Measurements from ENCODE around the gene TEAD1. TPM values are rescaled to one million over a fixed set of nuclear protein-coding genes. Genes with fewer than 3 reads are reported as not detected.

Gene TEAD1
- total and polyA plus RNA-seq, 7 experiments from 2014 or later: 0.02 to 0.22 (median 0.07) TPM; not detected in 4

DNA sequence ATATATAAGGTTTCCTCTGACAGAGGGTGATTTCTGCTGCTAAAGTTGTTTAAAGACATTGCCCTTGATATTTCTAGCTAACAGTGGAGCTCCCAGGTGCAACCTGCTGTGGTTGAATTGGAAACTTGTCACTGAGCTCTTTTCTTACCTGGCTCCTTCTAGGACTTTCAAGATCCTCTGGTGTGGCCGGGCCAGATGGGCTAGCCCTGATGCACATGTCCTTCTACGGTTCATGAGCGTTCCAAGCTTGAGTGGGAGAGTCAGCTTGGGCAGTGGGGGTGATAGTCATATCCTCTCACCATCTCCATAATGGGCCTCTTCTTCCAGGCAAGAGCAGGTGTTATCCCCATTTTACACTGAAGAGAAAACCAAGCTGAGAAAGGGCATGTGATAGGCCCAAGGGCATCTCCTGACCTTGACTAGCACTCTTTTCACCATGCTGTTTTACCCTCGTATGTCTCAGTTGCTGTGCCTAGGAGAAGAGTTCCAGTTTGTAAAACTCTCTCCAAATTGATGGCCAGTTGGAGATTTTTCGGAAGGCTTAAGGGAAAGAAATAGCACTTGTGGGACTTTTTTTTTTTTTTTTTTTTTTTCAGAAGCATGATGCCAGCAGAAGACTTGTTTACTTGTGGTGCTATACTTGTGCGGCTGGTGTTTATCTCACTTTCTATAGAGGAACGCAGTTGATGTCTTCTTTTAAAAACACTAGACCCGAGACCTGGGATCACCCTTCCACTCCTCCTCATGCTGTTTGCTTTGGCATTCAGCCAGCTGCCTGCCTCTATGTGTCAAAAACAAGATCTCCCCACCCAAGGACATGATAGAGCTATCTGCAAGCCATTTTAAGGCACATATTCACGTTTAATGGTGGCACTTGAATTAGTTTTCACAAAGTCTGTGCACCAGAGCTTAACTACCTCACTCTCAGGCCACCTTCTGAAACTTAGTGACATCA, 32.6 kb downstream of the TEAD1 start:
- Mint-ChIP-seq H3K4me3 (no peak overlapping the region), H3K36me3 (no peaks in the 10 kb centered on the region), H3K27ac (no peak overlapping the region), H3K4me1 (no peaks in the 10 kb centered on the region), H3K9me3 (peaks cover 0 to 3% (median 0%) of the 10 kb centered on the region in 11 donors), H3K27me3 (peaks cover 50 to 71% (median 65%) of the 10 kb centered on the region in 5 donors)
- ChIA-PET CTCF (no interaction called here), POLR2A (no interaction called here)
- H3K4me1 ChIP-seq (ENCODE audit: control insufficient read depth in 2 of 2, insufficient read depth in 2 of 2, low read length in 2 of 2): no peaks in the 10 kb centered on the region
- intact Hi-C loops (cut with micrococcal nuclease): no loop called here
- H3K36me3 ChIP-seq (ENCODE audit: control insufficient read depth in 2 of 3, insufficient read depth in 3 of 3, low read length in 3 of 3): no peaks in the 10 kb centered on the region
- ATAC-seq: no peak
- DNase-seq: no peak
- H3K27me3 ChIP-seq (ENCODE audit: control insufficient read depth in 2 of 2, insufficient read depth in 2 of 2, low read length in 2 of 2): no peaks in the 10 kb centered on the region
- H3K9me3 ChIP-seq (ENCODE audit: control insufficient read depth in 2 of 3, low read length in 3 of 3): no peaks in the 10 kb centered on the region
- no peak overlapping the region for H3K27ac ChIP-seq (ENCODE audit: low read depth, low read length)
- H3K4me3 ChIP-seq (ENCODE audit: low read length): no peak overlapping the region

DNA sequence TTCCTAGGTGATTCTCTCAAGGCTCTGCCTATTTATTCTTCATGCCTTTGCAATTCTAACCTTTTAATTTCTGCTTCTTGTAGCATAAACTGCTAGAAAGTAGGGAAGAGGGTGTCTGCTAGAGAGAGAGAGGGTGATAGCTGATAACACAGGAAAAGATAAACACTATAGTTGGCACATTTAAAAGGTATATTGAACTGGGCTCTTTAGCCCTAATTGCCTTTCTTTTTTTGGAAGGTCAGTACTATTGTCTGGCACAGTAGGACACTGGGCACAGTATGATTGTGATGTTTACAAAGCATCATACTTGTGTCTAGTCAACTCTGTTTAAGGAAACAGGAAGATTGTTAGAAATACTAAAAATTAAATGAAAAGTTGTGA, 33.3 kb downstream of the TEAD1 start:
- Mint-ChIP-seq H3K27ac (no peak overlapping the region), H3K36me3 (no peaks in the 10 kb centered on the region), H3K27me3 (peaks cover 50 to 71% (median 62%) of the 10 kb centered on the region in 5 donors), H3K9me3 (peaks cover 0 to 3% (median 0%) of the 10 kb centered on the region in 11 donors), H3K4me3 (no peak overlapping the region), H3K4me1 (no peaks in the 10 kb centered on the region)
- no peak for ATAC-seq
- DNase-seq: no peak
- intact Hi-C loops (cut with micrococcal nuclease): no loop called here
- no peaks in the 10 kb centered on the region for H3K36me3 ChIP-seq (ENCODE audit: control insufficient read depth in 2 of 3, insufficient read depth in 3 of 3, low read length in 3 of 3)
- H3K4me1 ChIP-seq (ENCODE audit: control insufficient read depth in 2 of 2, insufficient read depth in 2 of 2, low read length in 2 of 2): no peaks in the 10 kb centered on the region
- H3K9me3 ChIP-seq (ENCODE audit: control insufficient read depth in 2 of 3, low read length in 3 of 3): no peaks in the 10 kb centered on the region
- H3K4me3 ChIP-seq (ENCODE audit: low read length): no peak overlapping the region
- no peak overlapping the region for H3K27ac ChIP-seq (ENCODE audit: low read depth, low read length)
- H3K27me3 ChIP-seq (ENCODE audit: control insufficient read depth in 2 of 2, insufficient read depth in 2 of 2, low read length in 2 of 2): no peaks in the 10 kb centered on the region
- ChIA-PET CTCF (no interaction called here), POLR2A (no interaction called here)

DNA sequence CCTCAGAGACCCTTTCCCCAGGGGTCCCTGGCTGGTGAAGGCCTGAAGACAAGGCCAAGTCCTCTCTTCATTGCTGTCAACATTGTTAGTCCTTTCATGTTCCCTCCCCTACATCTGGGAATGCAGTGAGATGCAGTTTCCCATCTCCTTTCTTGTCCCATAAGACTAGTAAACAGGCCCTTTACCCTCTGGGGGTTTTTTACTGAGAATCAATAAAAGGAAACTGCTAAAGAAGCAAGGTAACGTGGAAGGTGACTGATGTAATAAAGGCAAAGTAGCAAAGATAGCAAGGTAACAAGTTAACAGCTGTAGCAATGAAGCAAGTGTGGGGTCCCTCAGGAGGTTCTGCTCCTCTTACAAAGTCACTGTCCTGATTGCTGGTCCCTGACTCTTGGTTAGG, 37.3 kb downstream of the TEAD1 start:
- peaks cover 51 to 75% (median 60%) of the 10 kb centered on the region in 5 donors for H3K27me3 Mint-ChIP-seq
- POLR2A ChIA-PET: no interaction called here

DNA sequence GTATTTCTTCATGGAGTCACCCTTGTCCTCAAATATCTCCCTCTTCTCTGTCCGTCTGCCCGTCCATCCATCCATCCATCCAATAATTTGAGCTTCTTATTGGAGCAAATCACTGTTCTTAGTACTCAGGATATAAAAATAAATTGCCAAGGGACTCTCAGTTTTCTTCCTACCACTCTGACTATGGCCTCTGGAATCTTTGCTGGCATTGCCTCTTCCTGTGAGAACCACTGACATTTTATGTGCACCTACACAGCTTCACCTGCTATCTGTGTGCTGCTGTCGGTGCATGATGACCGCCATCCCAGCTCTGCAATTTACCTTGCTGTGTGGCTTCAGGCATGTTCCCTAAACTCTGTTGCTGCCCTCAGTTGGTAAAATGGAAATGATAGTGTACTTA, 37.9 kb downstream of the TEAD1 start:
- Histone ChIP-seq H3K36me3 (ENCODE audit: control insufficient read depth in 2 of 3, insufficient read depth in 3 of 3, low read length in 3 of 3) (no peaks in the 10 kb centered on the region), H3K4me3 (ENCODE audit: low read length) (no peak overlapping the region), H3K9me3 (ENCODE audit: control insufficient read depth in 2 of 3, low read length in 3 of 3) (no peaks in the 10 kb centered on the region), H3K27ac (ENCODE audit: low read depth, low read length) (no peak overlapping the region), H3K27me3 (ENCODE audit: control insufficient read depth in 2 of 2, insufficient read depth in 2 of 2, low read length in 2 of 2) (no peaks in the 10 kb centered on the region), H3K4me1 (ENCODE audit: control insufficient read depth in 2 of 2, insufficient read depth in 2 of 2, low read length in 2 of 2) (no peaks in the 10 kb centered on the region)
- POLR2A ChIA-PET: no interaction called here
- ATAC-seq (no peak), DNase-seq (no peak)
- H3K4me1 Mint-ChIP-seq: peaks cover under 1 to 5% (median 3%) of the 10 kb centered on the region in 7 donors
- H3K36me3 Mint-ChIP-seq: no peaks in the 10 kb centered on the region
- peaks cover 0 to 2% (median 0%) of the 10 kb centered on the region in 11 donors for H3K9me3 Mint-ChIP-seq
- CTCF ChIA-PET: no interaction called here
- H3K27me3 Mint-ChIP-seq: peaks cover 53 to 79% (median 64%) of the 10 kb centered on the region in 5 donors
- H3K27ac Mint-ChIP-seq: no peak overlapping the region
- intact Hi-C loops (cut with micrococcal nuclease): no loop called here
- H3K4me3 Mint-ChIP-seq: no peak overlapping the region

More for the DNA sequence above, 37.3 kb downstream of the TEAD1 start:
- no peak overlapping the region for H3K4me3 Mint-ChIP-seq
- Histone ChIP-seq H3K4me3 (ENCODE audit: low read length) (no peak overlapping the region), H3K27me3 (ENCODE audit: control insufficient read depth in 2 of 2, insufficient read depth in 2 of 2, low read length in 2 of 2) (no peaks in the 10 kb centered on the region), H3K9me3 (ENCODE audit: control insufficient read depth in 2 of 3, low read length in 3 of 3) (no peaks in the 10 kb centered on the region), H3K4me1 (ENCODE audit: control insufficient read depth in 2 of 2, insufficient read depth in 2 of 2, low read length in 2 of 2) (no peaks in the 10 kb centered on the region), H3K36me3 (ENCODE audit: control insufficient read depth in 2 of 3, insufficient read depth in 3 of 3, low read length in 3 of 3) (no peaks in the 10 kb centered on the region), H3K27ac (ENCODE audit: low read depth, low read length) (no peak overlapping the region)
- DNase-seq (no peak), ATAC-seq (no peak)
- no peaks in the 10 kb centered on the region for H3K4me1 Mint-ChIP-seq
- CTCF ChIA-PET: no interaction called here
- H3K9me3 Mint-ChIP-seq: peaks cover 0 to 2% (median 0%) of the 10 kb centered on the region in 11 donors
- intact Hi-C loops (cut with micrococcal nuclease): no loop called here
- H3K27ac Mint-ChIP-seq: no peak overlapping the region
- H3K36me3 Mint-ChIP-seq: no peaks in the 10 kb centered on the region

DNA sequence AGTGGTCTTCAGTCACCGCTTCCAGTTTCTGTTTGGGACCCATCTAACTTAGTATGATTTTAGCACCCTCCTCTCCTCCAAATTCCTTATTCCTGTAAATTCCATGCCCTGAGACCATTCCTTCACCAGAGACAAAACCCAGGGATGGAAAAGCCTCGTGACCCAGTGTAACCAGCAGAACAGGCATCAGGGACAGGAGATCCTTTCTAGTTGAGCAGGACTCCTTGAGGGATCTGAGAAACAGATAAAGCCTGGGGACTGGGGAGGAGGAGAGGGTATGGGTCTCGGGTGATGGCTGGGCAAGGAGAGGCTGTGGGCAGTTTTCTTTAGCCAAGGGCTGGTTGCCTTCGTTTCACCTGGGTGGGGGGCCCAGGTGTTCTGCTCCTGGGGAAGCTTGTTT, 40.9 kb downstream of the TEAD1 start:
- H3K27ac ChIP-seq (ENCODE audit: low read depth, low read length): no peak overlapping the region
- ATAC-seq: no peak
- intact Hi-C loops (cut with micrococcal nuclease): loop anchor here in 1 of 2 donors (5.0 kb wide), 1 partner anchor 38 kb away; no protein-coding TSS in a partner anchor
- CTCF ChIA-PET: no interaction called here
- H3K27ac Mint-ChIP-seq: no peak overlapping the region
- H3K27me3 Mint-ChIP-seq: peaks cover 52 to 78% (median 65%) of the 10 kb centered on the region in 5 donors
- no peaks in the 10 kb centered on the region for H3K9me3 ChIP-seq (ENCODE audit: control insufficient read depth in 2 of 3, low read length in 3 of 3)
- no peaks in the 10 kb centered on the region for H3K36me3 Mint-ChIP-seq
- H3K4me1 ChIP-seq (ENCODE audit: control insufficient read depth in 2 of 2, insufficient read depth in 2 of 2, low read length in 2 of 2): peaks cover 7 to 17% of the 10 kb centered on the region in 2 donors
- H3K36me3 ChIP-seq (ENCODE audit: control insufficient read depth in 2 of 3, insufficient read depth in 3 of 3, low read length in 3 of 3): no peaks in the 10 kb centered on the region
- DNase-seq: no peak
- no peak overlapping the region for H3K4me3 Mint-ChIP-seq
- POLR2A ChIA-PET: no interaction called here
- peaks cover 9 to 28% (median 17%) of the 10 kb centered on the region in 7 donors for H3K4me1 Mint-ChIP-seq
- H3K9me3 Mint-ChIP-seq: peaks cover 0 to 3% (median 0%) of the 10 kb centered on the region in 11 donors
- no peaks in the 10 kb centered on the region for H3K27me3 ChIP-seq (ENCODE audit: control insufficient read depth in 2 of 2, insufficient read depth in 2 of 2, low read length in 2 of 2)
- H3K4me3 ChIP-seq (ENCODE audit: low read length): no peak overlapping the region

DNA sequence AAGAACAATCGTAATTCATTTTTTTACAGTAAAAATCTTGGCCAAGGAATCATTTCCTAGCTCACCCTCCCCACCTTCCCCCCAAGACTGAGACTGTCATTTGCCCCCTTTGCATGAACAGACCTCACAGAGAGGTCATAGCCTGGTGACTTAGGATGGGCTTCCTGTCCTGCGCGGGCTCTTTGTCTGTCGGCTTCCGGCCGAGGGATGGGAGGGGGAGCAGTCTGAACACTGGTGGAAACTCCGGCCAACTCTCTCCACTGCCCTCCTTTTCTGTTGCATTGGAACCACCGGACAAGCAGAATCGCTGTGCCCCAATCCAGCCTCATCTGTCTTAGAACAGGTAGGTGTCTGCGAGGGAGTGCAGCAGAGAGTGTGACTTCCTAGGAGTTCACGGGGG, 41.7 kb downstream of the TEAD1 start:
- Mint-ChIP-seq H3K27ac (no peak overlapping the region), H3K9me3 (peaks cover 0 to 3% (median 0%) of the 10 kb centered on the region in 11 donors), H3K36me3 (no peaks in the 10 kb centered on the region), H3K4me3 (no peak overlapping the region), H3K4me1 (peaks cover 11 to 28% (median 17%) of the 10 kb centered on the region in 7 donors), H3K27me3 (peaks cover 55 to 79% (median 65%) of the 10 kb centered on the region in 5 donors)
- intact Hi-C loops (cut with micrococcal nuclease): loop anchor here in 1 of 2 donors (5.0 kb wide), 1 partner anchor 39 kb away; no protein-coding TSS in a partner anchor
- no peak overlapping the region for H3K27ac ChIP-seq (ENCODE audit: low read depth, low read length)
- peaks cover 0 to 3% of the 10 kb centered on the region in 2 donors for H3K27me3 ChIP-seq (ENCODE audit: control insufficient read depth in 2 of 2, insufficient read depth in 2 of 2, low read length in 2 of 2)
- ATAC-seq (no peak), DNase-seq (no peak)
- ChIA-PET CTCF (no interaction called here), POLR2A (no interaction called here)
- H3K4me1 ChIP-seq (ENCODE audit: control insufficient read depth in 2 of 2, insufficient read depth in 2 of 2, low read length in 2 of 2): peaks cover 7 to 17% of the 10 kb centered on the region in 2 donors
- no peaks in the 10 kb centered on the region for H3K9me3 ChIP-seq (ENCODE audit: control insufficient read depth in 2 of 3, low read length in 3 of 3)
- H3K36me3 ChIP-seq (ENCODE audit: control insufficient read depth in 2 of 3, insufficient read depth in 3 of 3, low read length in 3 of 3): no peaks in the 10 kb centered on the region
- no peak overlapping the region for H3K4me3 ChIP-seq (ENCODE audit: low read length)

Data from naive thymus-derived CD4-positive, alpha-beta T cell (primary cell).